Mesothelial cell of epicardium (in vitro differentiated cells): ENCODE results near the gene AMBP. TPM values are rescaled to one million over a fixed set of nuclear protein-coding genes. Genes with fewer than 3 reads are reported as not detected.
A peak's percentile ranks its signal among the peaks of the same experiment; 100 is the strongest.

Experiments used
- DNase-seq, 2 experiments: peaks; one replicate each; pipeline ENCODE4 v3.0.0; 2021; ENCODE audit warnings: low spot score in 2 of 2; ENCODE audit not compliant: unreplicated experiment in 2 of 2
- H3K27ac Mint-ChIP-seq: 2 replicates; pipeline ENCODE4 v1.8.0; 2021; ENCODE audit warnings: mixed read lengths
- H3K27me3 Mint-ChIP-seq: 2 replicates; pipeline ENCODE4 v1.8.0; 2021; ENCODE audit warnings: low read depth, mixed read lengths
- H3K36me3 Mint-ChIP-seq: 2 replicates; pipeline ENCODE4 v1.8.0; 2021; ENCODE audit warnings: mixed read lengths
- H3K4me1 Mint-ChIP-seq: 2 replicates; pipeline ENCODE4 v1.8.0; 2021; ENCODE audit warnings: mixed read lengths
- H3K4me3 Mint-ChIP-seq: 2 replicates; pipeline ENCODE4 v1.8.0; 2021; ENCODE audit warnings: mild to moderate bottlenecking, moderate library complexity, mixed read lengths
- H3K9me3 Mint-ChIP-seq: 2 replicates; pipeline ENCODE4 v1.8.0; 2021; ENCODE audit warnings: mixed read lengths
- total RNA-seq: library from RNA; stranded (reverse); gene quantifications from 3 replicates; pipeline ENCODE4 v1.2.1, GENCODE V29; 2021
- TF ChIP-seq, protein P1 (sequence below): fragments of 200-600 bp; sonication (generic); IDR thresholded peaks from one replicate; pipeline ENCODE4 v1.5.0; 2021; ENCODE audit warnings: antibody characterized with exemption; ENCODE audit not compliant: unreplicated experiment

AMBP gene
- total RNA-seq, 1 donor from 2014 or later: 0.22 TPM

DNA sequence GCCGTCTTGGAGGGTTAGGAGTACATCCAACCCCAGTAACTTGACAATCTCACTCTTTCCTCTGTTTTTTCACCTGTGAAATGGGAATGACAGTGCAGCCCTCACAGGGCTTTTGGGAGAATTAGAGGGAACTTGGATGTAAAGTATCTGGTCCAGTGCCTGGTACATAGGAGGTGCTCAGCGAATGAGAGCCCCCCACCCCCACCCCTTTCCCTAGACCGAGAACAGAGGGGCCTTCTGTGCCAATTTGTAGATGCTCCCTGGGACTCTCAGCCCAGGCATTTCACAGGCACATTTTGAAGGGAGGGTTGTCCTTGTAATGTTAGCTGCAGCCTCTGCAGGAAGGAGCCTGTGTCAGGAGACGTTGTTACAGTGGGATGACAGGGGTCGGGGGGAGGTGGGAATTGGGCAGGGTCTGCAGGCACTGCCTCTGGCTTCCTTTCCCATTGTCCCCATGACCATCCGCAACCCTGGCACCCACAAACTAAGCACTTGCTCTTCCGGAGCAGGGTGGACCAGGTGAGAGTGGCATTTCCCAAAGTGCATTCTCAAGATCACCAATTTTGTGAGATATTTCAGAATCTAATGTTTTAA is 47.0 kb downstream of the AMBP start:
- H3K27me3 Mint-ChIP-seq: no peaks in the 10 kb centered on the region
- no peak overlapping the region for H3K4me3 Mint-ChIP-seq
- no peaks in the 10 kb centered on the region for H3K9me3 Mint-ChIP-seq
- TF ChIP-seq, protein P1, sequence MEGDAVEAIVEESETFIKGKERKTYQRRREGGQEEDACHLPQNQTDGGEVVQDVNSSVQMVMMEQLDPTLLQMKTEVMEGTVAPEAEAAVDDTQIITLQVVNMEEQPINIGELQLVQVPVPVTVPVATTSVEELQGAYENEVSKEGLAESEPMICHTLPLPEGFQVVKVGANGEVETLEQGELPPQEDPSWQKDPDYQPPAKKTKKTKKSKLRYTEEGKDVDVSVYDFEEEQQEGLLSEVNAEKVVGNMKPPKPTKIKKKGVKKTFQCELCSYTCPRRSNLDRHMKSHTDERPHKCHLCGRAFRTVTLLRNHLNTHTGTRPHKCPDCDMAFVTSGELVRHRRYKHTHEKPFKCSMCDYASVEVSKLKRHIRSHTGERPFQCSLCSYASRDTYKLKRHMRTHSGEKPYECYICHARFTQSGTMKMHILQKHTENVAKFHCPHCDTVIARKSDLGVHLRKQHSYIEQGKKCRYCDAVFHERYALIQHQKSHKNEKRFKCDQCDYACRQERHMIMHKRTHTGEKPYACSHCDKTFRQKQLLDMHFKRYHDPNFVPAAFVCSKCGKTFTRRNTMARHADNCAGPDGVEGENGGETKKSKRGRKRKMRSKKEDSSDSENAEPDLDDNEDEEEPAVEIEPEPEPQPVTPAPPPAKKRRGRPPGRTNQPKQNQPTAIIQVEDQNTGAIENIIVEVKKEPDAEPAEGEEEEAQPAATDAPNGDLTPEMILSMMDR: no peak
- peaks cover 36% of the 10 kb centered on the region for H3K36me3 Mint-ChIP-seq
- DNase-seq: no peak
- no peak overlapping the region for H3K27ac Mint-ChIP-seq
- H3K4me1 Mint-ChIP-seq: no peaks in the 10 kb centered on the region

DNA sequence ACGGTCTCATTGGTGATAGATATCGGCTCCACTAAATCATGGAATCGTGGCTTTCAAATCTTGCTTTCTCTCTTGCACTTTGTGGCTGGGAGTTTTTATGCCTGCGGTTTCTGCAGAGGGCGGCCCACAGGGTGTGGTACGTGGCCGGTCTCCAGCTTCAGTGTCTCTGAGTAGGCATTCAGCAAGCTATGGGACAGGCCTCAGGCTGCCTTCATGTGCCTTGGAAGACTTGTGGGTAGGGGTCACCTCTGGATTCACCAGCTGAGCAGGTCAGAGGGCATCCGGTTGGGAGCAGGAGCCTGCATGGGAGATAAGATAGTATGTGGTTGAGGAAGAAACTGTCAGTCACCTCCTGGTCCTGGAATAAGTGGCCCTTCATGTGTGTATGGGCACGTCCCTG is 47.7 kb downstream of the AMBP start:
- TF ChIP-seq, protein P1: no peak
- Mint-ChIP-seq H3K4me1 (no peaks in the 10 kb centered on the region), H3K4me3 (no peak overlapping the region), H3K27me3 (no peaks in the 10 kb centered on the region), H3K9me3 (no peaks in the 10 kb centered on the region), H3K27ac (peak overlapping the region; percentile 39), H3K36me3 (peaks cover 35% of the 10 kb centered on the region)
- no peak for DNase-seq

DNA sequence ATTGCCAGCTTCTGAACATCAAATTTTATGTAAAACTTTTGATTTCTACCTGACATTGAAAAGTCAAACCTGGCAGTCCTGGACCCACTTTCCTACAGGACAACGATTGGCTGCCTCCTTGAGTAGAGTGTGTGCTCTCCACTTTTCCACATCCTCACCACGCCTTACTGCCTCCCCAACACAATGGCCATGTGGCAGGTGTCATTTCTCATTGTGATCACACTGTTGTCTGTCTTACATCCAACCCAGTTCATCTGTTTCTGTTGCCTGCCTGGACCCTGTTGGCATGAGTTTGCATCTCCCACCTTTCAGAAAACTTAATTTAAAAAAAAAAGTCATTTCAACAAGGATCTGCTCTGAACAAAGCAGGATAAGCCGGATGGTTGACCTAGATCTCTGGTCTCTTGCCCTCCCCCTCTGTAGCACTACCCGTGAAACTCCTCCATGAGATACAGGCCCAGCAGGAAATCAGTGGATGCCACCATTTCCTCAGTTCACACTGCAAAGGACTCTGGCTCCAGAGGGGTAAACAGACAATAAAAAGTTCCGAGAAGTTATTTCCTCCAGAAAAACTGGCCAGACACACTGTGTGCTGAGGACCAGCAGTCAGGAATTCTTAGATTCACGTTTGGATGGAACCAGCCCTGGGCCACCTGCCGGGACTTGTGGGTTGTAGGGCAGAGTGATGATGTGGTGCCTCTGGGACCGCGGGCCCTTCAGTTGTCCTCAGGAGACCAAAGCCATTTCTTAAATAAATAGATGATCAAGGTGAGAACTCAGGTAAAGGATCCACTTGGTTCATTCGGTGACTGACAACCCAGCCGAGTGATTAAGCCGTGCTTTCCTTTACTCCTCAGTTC is 48.6 kb downstream of the AMBP start:
- TF ChIP-seq, protein P1: no peak
- no peaks in the 10 kb centered on the region for H3K27me3 Mint-ChIP-seq
- DNase-seq: no peak
- no peaks in the 10 kb centered on the region for H3K4me1 Mint-ChIP-seq
- no peak overlapping the region for H3K4me3 Mint-ChIP-seq
- H3K36me3 Mint-ChIP-seq: peaks cover 43% of the 10 kb centered on the region
- no peak overlapping the region for H3K27ac Mint-ChIP-seq
- no peaks in the 10 kb centered on the region for H3K9me3 Mint-ChIP-seq

DNA sequence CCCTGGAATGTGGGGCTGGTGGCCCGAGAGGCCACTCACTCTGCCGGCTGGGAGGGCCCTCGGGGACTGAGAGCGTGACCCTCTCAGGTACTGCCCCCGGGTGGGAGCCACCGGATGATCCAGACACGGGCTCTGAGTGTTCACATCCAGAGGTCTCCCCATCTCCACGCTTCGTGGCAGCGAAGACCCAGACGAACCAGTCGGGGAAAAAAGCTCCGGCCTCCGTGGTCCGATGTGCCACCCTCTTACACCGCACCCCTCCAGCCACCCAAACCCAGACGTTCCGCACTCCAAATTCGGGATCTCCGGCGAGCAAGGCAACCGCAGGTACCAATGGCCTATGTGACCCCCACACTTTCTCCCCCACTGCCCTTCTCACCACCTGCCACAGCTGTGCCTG is 49.5 kb downstream of the AMBP start:
- DNase-seq: no peak
- H3K4me3 Mint-ChIP-seq: no peak overlapping the region
- no peaks in the 10 kb centered on the region for H3K4me1 Mint-ChIP-seq
- H3K27ac Mint-ChIP-seq: no peak overlapping the region
- TF ChIP-seq, protein P1: no peak
- H3K27me3 Mint-ChIP-seq: no peaks in the 10 kb centered on the region
- H3K9me3 Mint-ChIP-seq: peaks cover 8% of the 10 kb centered on the region
- H3K36me3 Mint-ChIP-seq: peaks cover 51% of the 10 kb centered on the region

DNA sequence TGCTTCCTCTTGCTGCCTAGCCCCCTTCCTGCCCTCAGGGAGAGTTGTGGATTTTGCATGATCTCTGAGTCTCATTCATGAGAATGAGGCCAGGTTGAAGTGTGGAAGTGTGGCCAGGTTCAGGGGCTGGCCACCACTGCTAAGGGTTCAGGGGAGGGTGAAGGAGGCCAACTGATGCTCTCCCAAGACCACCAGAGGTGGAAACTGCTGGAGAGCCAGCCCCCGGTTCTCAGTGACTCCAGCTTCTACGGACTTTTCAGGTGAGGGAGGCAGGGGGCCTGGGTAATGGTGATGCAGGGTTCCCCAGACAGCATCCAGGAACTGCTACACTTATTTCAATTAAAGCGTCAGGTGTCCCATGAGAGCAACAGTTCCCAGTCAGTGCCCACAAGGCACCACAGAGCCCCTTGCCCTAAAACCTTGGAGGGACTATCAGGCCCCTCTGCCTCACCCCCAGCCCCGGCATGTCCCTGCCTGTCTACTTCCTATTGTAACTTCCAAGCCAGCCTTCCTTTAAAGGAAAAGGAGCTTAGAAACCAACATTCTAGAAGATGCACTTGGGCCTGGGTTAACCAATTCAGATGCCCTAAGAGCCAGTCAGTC is 50.1 kb downstream of the AMBP start:
- Mint-ChIP-seq H3K27me3 (no peaks in the 10 kb centered on the region), H3K9me3 (peaks cover 15% of the 10 kb centered on the region), H3K4me3 (no peak overlapping the region), H3K27ac (no peak overlapping the region), H3K4me1 (no peaks in the 10 kb centered on the region), H3K36me3 (peaks cover 56% of the 10 kb centered on the region)
- TF ChIP-seq, protein P1: no peak
- no peak for DNase-seq
